Measurements from ENCODE around the gene GTF2F2. TPM values are rescaled to one million over a fixed set of nuclear protein-coding genes. Genes with fewer than 3 reads are reported as not detected.
A peak's percentile ranks its signal among the peaks of the same experiment; 100 is the strongest.

GTF2F2 gene
- total and polyA plus RNA-seq, 9 of the 15 experiments (the other 6 are each of a cell fraction or from before 2014, with no cell fraction given), result 19.7 to 44.8 (median 32.4) TPM

- TF ChIP-seq NRF1 (conservative IDR thresholded peaks at IDR 0.05 in 1 of 2, IDR thresholded peaks at IDR 0.05 in 1 of 2) (no peak), CREB1 (IDR thresholded peaks at IDR 0.05) (no peak), CREB1 (CRISPR knock-in tag; IDR thresholded peaks at IDR 0.05) (no peak)
Measured at GRCh38 chr13:45100573-45101262, 19.6 kb upstream of the GTF2F2 start (continued).

GRCh38 chr13:45101327-45102018, 18.8 kb upstream of the GTF2F2 start:
- TF ChIP-seq PKNOX1 (IDR thresholded peaks at IDR 0.05), result peak; percentile 37; the same call in 1 of the 2 replicates
- no peak for TF ChIP-seq TRIM24 (IDR thresholded peaks at IDR 0.05)
- 0 out of 2 replicates have a peak, but pooled peaks have one; percentile 20 for TF ChIP-seq MECOM (CRISPR knock-in tag; IDR thresholded peaks at IDR 0.05)
- no peak for TF ChIP-seq GTF2B (IDR thresholded peaks at IDR 0.05; ENCODE audit: extremely low read depth, insufficient read length)
- TF ChIP-seq ZNF24 (IDR thresholded peaks at IDR 0.05), result no peak
- no peak for TF ChIP-seq THAP12 (CRISPR knock-in tag; IDR thresholded peaks at IDR 0.05)
- TF ChIP-seq ESRRB (CRISPR knock-in tag; IDR thresholded peaks at IDR 0.05; ENCODE audit: borderline replicate concordance), result no peak
- peak; percentile 66 for TF ChIP-seq MEIS2 (IDR thresholded peaks at IDR 0.05; ENCODE audit: partially characterized antibody)
- Histone ChIP-seq H4K20me1 (replicated peaks; ENCODE audit: control insufficient read depth, insufficient read depth, low read length) (no peaks in the 10 kb centered on the region), H3K4me2 (ENCODE audit: insufficient read depth, low read length) (no peak overlapping the region), H3K9me3 (replicated peaks; ENCODE audit: control insufficient read depth, insufficient read depth, low read depth, low read length) (no peaks in the 10 kb centered on the region), H3K36me3 (ENCODE audit: control insufficient read depth, insufficient read depth, low read length) (no peaks in the 10 kb centered on the region), H3K4me1 (replicated peaks in 1 of 2; ENCODE audit: control insufficient read depth in 2 of 2, insufficient read depth in 2 of 2, low read length in 2 of 2) (no peaks in the 10 kb centered on the region), H3K27ac (ENCODE audit: extremely low read depth, low read depth, low read length) (no peak overlapping the region), H3K27me3 (ENCODE audit: control insufficient read depth in 2 of 2, insufficient read depth in 2 of 2, low read length in 2 of 2) (no peaks in the 10 kb centered on the region), H3K4me3 (no peak overlapping the region), H3K79me2 (ENCODE audit: control insufficient read depth, insufficient read depth, low read length) (no peaks in the 10 kb centered on the region), H2AFZ (ENCODE audit: low read depth, low read length) (no peak overlapping the region), H3K9me1 (ENCODE audit: control insufficient read depth, insufficient read depth, low read length) (no peaks in the 10 kb centered on the region), H3K9ac (ENCODE audit: insufficient read depth in 1 of 2, low read depth in 2 of 2, low read length in 2 of 2) (no peak overlapping the region)
- in situ Hi-C loops (cut with MboI) (no loop called here), intact Hi-C loops (cut with micrococcal nuclease) (no loop called here)
- no peak for ATAC-seq
- WGBS (ENCODE audit: insufficient coverage, low coverage, missing lambda C conversion rate), result 26% methylated on average over 9 of the region's 10 CpGs
- no peak for DNase-seq (ENCODE audit: extremely low read depth in 1 of 4, low spot score in 3 of 4)
- POLR2A ChIA-PET, result interaction anchor here (2.1 kb wide), 1 partner anchor 16 kb away, joined by 5 read pairs; no protein-coding TSS in a partner anchor
- no TSS peak for BruUV-seq (replicated peaks)
- FAIRE-seq, result no peak
- CTCF ChIA-PET (ENCODE audit: low intra/inter-chr PET ratio), result no interaction called here
